HG03097 (cell line): ENCODE data around the gene MAFB.

Experiments
- ATAC-seq: cut with Tn5 transposase; IDR thresholded peaks from one replicate; pipeline ENCODE4 v1.9.1; 2021; ENCODE audit not compliant: unreplicated experiment, low FRiP score

MAFB gene

DNA sequence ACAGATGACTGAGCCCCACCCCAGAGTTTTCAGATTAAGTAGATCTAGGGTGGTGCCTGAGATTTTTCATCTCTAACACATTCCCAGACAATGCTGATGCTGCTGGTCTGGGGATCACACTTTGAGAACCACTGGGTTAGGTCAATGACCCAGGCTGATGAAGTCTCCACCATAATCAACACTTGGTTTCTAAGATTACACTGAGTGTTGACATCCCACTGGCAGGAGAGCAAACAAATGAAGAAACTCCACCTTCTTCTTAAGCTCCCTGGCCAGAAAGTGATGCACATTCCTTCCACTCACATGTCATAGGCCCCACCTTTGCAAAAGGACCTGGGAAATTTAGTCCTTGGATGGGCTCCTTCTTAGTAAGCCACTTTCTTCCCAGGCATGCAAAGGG is 53.1 kb downstream of the MAFB start:
- ATAC-seq, result no peak
